Retinal pigment epithelial cell (primary cell): ENCODE results near the gene FBXW4.

Source experiments
- DNase-seq: peaks from one replicate; pipeline ENCODE4 v3.0.0-alpha.2; 2010; ENCODE audit warnings: low read depth
- H3K4me3 ChIP-seq: 2 replicates; pipeline ENCODE4 v1.5.1; 2011; ENCODE audit warnings: mild to moderate bottlenecking, low read length, control low read depth, moderate library complexity
- CTCF ChIP-seq: conservative IDR thresholded peaks from 2 replicates; pipeline ENCODE4 v1.5.1; 2011; ENCODE audit warnings: low read depth, low read length, control low read depth, inconsistent platforms

Gene FBXW4

GRCh38 chr10:101571271-101571925 lies 123.6 kb downstream of the FBXW4 start:
- no peak for DNase-seq
- no peak for TF ChIP-seq CTCF
- no peak overlapping the region for H3K4me3 ChIP-seq

GRCh38 chr10:101570428-101571270 lies 124.3 kb downstream of the FBXW4 start:
- no peak for DNase-seq
- TF ChIP-seq CTCF: no peak
- H3K4me3 ChIP-seq: peak overlapping the region; percentile 51

- peak; percentile 60 for TF ChIP-seq CTCF
- no peak for DNase-seq
- peak overlapping the region; percentile 59 for H3K4me3 ChIP-seq
Observed at GRCh38 chr10:101569622-101570427, 125.1 kb downstream of the FBXW4 start.

GRCh38 chr10:101569323-101569621 lies 125.7 kb downstream of the FBXW4 start:
- H3K4me3 ChIP-seq: no peak overlapping the region
- DNase-seq: no peak
- no peak for TF ChIP-seq CTCF

GRCh38 chr10:101568054-101568745 lies 126.8 kb downstream of the FBXW4 start:
- no peak overlapping the region for H3K4me3 ChIP-seq
- no peak for DNase-seq

More at GRCh38 chr10:101568054-101568745, 126.8 kb downstream of the FBXW4 start:
- TF ChIP-seq CTCF: no peak
